GM12891 (cell line): ENCODE data around the gene FBXL20.

Source experiments
- POLR2A ChIP-seq: IDR thresholded peaks from 2 replicates; pipeline ENCODE4 v1.6.1; 2011; ENCODE audit warnings: low read depth, low read length, control low read depth
- POLR2AphosphoS5 ChIP-seq: IDR thresholded peaks from 2 replicates; pipeline ENCODE4 v1.6.1; 2011; ENCODE audit warnings: low read depth, low read length, control low read depth
- POU2F2 ChIP-seq: IDR thresholded peaks from 2 replicates; pipeline ENCODE4 v1.6.1; 2011; ENCODE audit warnings: low read depth, mild to moderate bottlenecking, control low read depth, low read length, moderate library complexity

GRCh38 chr17:39235555-39236449 lies 165.6 kb downstream of the FBXL20 start:
- no peak for TF ChIP-seq POLR2AphosphoS5
- TF ChIP-seq POLR2A: no peak
- TF ChIP-seq POU2F2: no peak
